K562 (cell line): Measurements from ENCODE around the gene CLCA1. TPM values are rescaled to one million over a fixed set of nuclear protein-coding genes. Genes with fewer than 3 reads are reported as not detected.

Experiments
- ATAC-seq: fragments of 200-7000 bp; cut with Tn5 transposase; 3 replicates; pipeline ENCODE4 v1.9.1; 2020; ENCODE audit warnings: moderate library complexity
- BruUV-seq: library from RNA; stranded (reverse); fragments of 400-500 nt; replicated peaks from 2 replicates; lab custom pipeline; 2021; lab: Mats Ljungman, UMichigan
- CTCF ChIA-PET: fragments of 300-600 bp; formaldehyde crosslinking; extraction: SDS; loops from one replicate; lab custom pipeline; 2021; ENCODE audit warnings: low intra/inter-chr PET ratio; lab: Yijun Ruan, JAX
- POLR2A ChIA-PET: fragments of 300-600, 350-650 bp; sonication (Branson Sonifier 250); formaldehyde crosslinking; extraction: SDS; loops from one replicate; lab custom pipeline; 2021; ENCODE audit warnings: antibody characterized with exemption, inconsistent platforms; lab: Yijun Ruan, JAX
- DNase-seq, 4 experiments: peaks; one replicate each; pipeline versions ENCODE4 v3.0.0 to v3.0.0-alpha.2; 2011 to 2018; ENCODE audit warnings: low spot score in 3 of 4, mixed read lengths in 3 of 4; ENCODE audit errors: extremely low read depth in 1 of 4
- FAIRE-seq: peaks from 2 replicates; lab custom pipeline; 2011; peaks lifted over from hg19 to GRCh38; lab: Jason Lieb, UNC
- H2AFZ ChIP-seq: 2 replicates; pipeline ENCODE4 v1.6.0; 2011; ENCODE audit warnings: low read depth, low read length, control low read depth, inconsistent platforms
- H3K27ac ChIP-seq: fragments of 200-600 bp; 3 replicates; pipeline ENCODE4 v1.8.0; 2011; ENCODE audit warnings: low read depth, mild to moderate bottlenecking, control low read depth, inconsistent platforms, low read length, moderate library complexity, mixed read lengths; ENCODE audit errors: extremely low read depth
- H3K27me3 ChIP-seq, 2 experiments: fragments of 300-600 bp in 1 of 2; 2 replicates in 1 of 2; 3 replicates in 1 of 2; pipeline versions ENCODE4 v1.6.0 to v1.8.0; 2011; ENCODE audit warnings: inconsistent platforms in 2 of 2, low read length in 2 of 2, mild to moderate bottlenecking in 1 of 2, mixed read lengths in 1 of 2, moderate library complexity in 1 of 2; ENCODE audit not compliant: control insufficient read depth in 2 of 2, insufficient read depth in 2 of 2
- H3K36me3 ChIP-seq: fragments of 300-600 bp; 3 replicates; pipeline ENCODE4 v1.8.0; 2011; ENCODE audit warnings: mild to moderate bottlenecking, low read length, inconsistent platforms; ENCODE audit not compliant: control insufficient read depth, insufficient read depth
- H3K4me1 ChIP-seq, 2 experiments: fragments of 200-600 bp in 1 of 2; replicated peaks in 1 of 2; 2 replicates in 1 of 2; 3 replicates in 1 of 2; pipeline versions ENCODE4 v1.5.1 to v1.8.0; 2011; ENCODE audit warnings: inconsistent platforms in 2 of 2, low read length in 2 of 2, mild to moderate bottlenecking in 1 of 2, mixed read lengths in 1 of 2, moderate library complexity in 1 of 2; ENCODE audit not compliant: control insufficient read depth in 2 of 2, insufficient read depth in 2 of 2
- H3K4me2 ChIP-seq: 2 replicates; pipeline ENCODE4 v1.6.1; 2011; ENCODE audit warnings: low read length, control low read depth, inconsistent platforms, mixed read lengths; ENCODE audit not compliant: insufficient read depth
- H3K4me3 ChIP-seq: fragments of 200-600 bp; sonication (generic), shearing (Covaris generic); 2 replicates; pipeline ENCODE4 v1.5.1; 2016; ENCODE audit warnings: control low read depth, inconsistent platforms
- H3K79me2 ChIP-seq: fragments of 200-600 bp; 3 replicates; pipeline ENCODE4 v1.8.0; 2011; ENCODE audit warnings: low read length, inconsistent platforms; ENCODE audit not compliant: control insufficient read depth, insufficient read depth
- H3K9ac ChIP-seq, 2 experiments: 2 replicates each; pipeline versions ENCODE4 v1.6.0 to v1.6.1; 2011; ENCODE audit warnings: low read depth in 2 of 2, low read length in 2 of 2, control low read depth in 1 of 2, inconsistent platforms in 1 of 2, mild to moderate bottlenecking in 1 of 2, mixed read lengths in 1 of 2; ENCODE audit not compliant: insufficient read depth in 1 of 2
- H3K9me1 ChIP-seq: one replicate; pipeline ENCODE4 v1.6.0; 2011; ENCODE audit warnings: inconsistent platforms, mild to moderate bottlenecking, low read length, moderate library complexity; ENCODE audit not compliant: control insufficient read depth, insufficient read depth
- H3K9me3 ChIP-seq: replicated peaks from 2 replicates; pipeline ENCODE4 v1.5.1; 2011; ENCODE audit warnings: low read depth, low read length, inconsistent platforms; ENCODE audit not compliant: control insufficient read depth, insufficient read depth
- H4K20me1 ChIP-seq: replicated peaks from 2 replicates; pipeline ENCODE4 v1.6.1; 2011; ENCODE audit warnings: low read length, inconsistent platforms, mixed read lengths; ENCODE audit not compliant: control insufficient read depth, insufficient read depth
- FOXK2 ChIP-seq, 2 experiments: fragments of 450-650 bp; IDR thresholded peaks in 1 of 2; conservative IDR thresholded peaks in 1 of 2; 2 replicates each; pipeline ENCODE4 v1.6.1; 2016; ENCODE audit warnings: low read depth in 2 of 2, mild to moderate bottlenecking in 1 of 2
- GABPB2 ChIP-seq: fragments of 250-450 bp; sonication (Bioruptor Pico); conservative IDR thresholded peaks from 2 replicates; pipeline ENCODE4 v1.5.1; 2021; ENCODE audit warnings: mild to moderate bottlenecking
- HOXB6 ChIP-seq: fragments of 250-450 bp; sonication (Bioruptor Pico); IDR thresholded peaks from 2 replicates; pipeline ENCODE4 v1.5.1; 2022; ENCODE audit warnings: mild to moderate bottlenecking, borderline replicate concordance
- HSF4 ChIP-seq: fragments of 250-450 bp; sonication (Bioruptor Pico); IDR thresholded peaks from 2 replicates; pipeline ENCODE4 v2.1.2; 2022; ENCODE audit warnings: mild to moderate bottlenecking, moderate library complexity, borderline replicate concordance
- MCM7 ChIP-seq, 2 experiments: fragments of 450-650 bp; IDR thresholded peaks; 2 replicates each; pipeline ENCODE4 v1.6.1; 2016 to 2018
- NR2F6 ChIP-seq: fragments of 450-650 bp; formaldehyde crosslinking; IDR thresholded peaks from 2 replicates; pipeline ENCODE4 v1.4.0; 2020; ENCODE audit warnings: mild to moderate bottlenecking
- NR4A1 ChIP-seq, 2 experiments: fragments of 250-450 bp in 1 of 2; fragments of 450-650 bp in 1 of 2; sonication (Bioruptor Pico) in 1 of 2; IDR thresholded peaks; 2 replicates each; pipeline versions ENCODE4 v1.4.0 to v1.6.1; 2016 to 2020; ENCODE audit warnings: mild to moderate bottlenecking in 2 of 2, missing compliant biosample characterization in 1 of 2, missing genetic modification characterization in 1 of 2, moderate library complexity in 1 of 2
- PURB ChIP-seq: sonication (generic); formaldehyde crosslinking; IDR thresholded peaks from 2 replicates; pipeline ENCODE4 v1.9.0; 2021; ENCODE audit warnings: low read depth, mild to moderate bottlenecking, missing genetic modification reagents
- RBM25 ChIP-seq: fragments of 200-400 bp; formaldehyde crosslinking; IDR thresholded peaks from 2 replicates; pipeline ENCODE4 v1.6.1; 2018; ENCODE audit warnings: low read length, low read depth, moderate library complexity; ENCODE audit not compliant: severe bottlenecking
- RFX5 ChIP-seq: IDR thresholded peaks from 2 replicates; pipeline ENCODE4 v1.6.1; 2011; ENCODE audit warnings: low read depth, mild to moderate bottlenecking, improper control_type of control experiment, low read length
- ZNF143 ChIP-seq: sonication (generic); formaldehyde crosslinking; IDR thresholded peaks from 2 replicates; pipeline ENCODE4 v1.9.0; 2022; ENCODE audit warnings: mild to moderate bottlenecking, missing genetic modification reagents
- ZNF274 ChIP-seq: IDR thresholded peaks from 2 replicates; pipeline ENCODE4 v1.6.1; 2011; ENCODE audit warnings: low read depth, mild to moderate bottlenecking, low read length, moderate library complexity, borderline replicate concordance
- ZNF282 ChIP-seq: sonication (generic); formaldehyde crosslinking; IDR thresholded peaks from 2 replicates; pipeline ENCODE4 v1.8.1; 2023; ENCODE audit warnings: missing genetic modification reagents
- ZNF347 ChIP-seq: fragments of 450-650 bp; formaldehyde crosslinking; IDR thresholded peaks from 2 replicates; pipeline ENCODE4 v1.4.0; 2020; ENCODE audit warnings: low read depth, mild to moderate bottlenecking, moderate library complexity
- ZNF668 ChIP-seq: fragments of 250-450 bp; sonication (Bioruptor Pico); IDR thresholded peaks from 2 replicates; pipeline ENCODE4 v1.8.0; 2022; ENCODE audit warnings: mild to moderate bottlenecking, inconsistent platforms
- WGBS: fragments of 100-300 bp; shearing (Covaris generic); methylation state at CpG from one replicate; pipeline ENCODE4 v1.1.6; 2016; ENCODE audit warnings: low coverage, mixed read lengths; ENCODE audit not compliant: insufficient coverage; ENCODE audit errors: missing lambda C conversion rate; 5-methylcytosine and 5-hydroxymethylcytosine counted together
- in situ Hi-C: fragments of 300-500 bp; cut with MboI; formaldehyde crosslinking; loops from 4 replicates; pipeline ENCODE4 v1.15.0; 2018; ENCODE audit warnings: inconsistent platforms, mixed read lengths
- intact Hi-C: fragments of 100-400 bp; cut with micrococcal nuclease; formaldehyde crosslinking; loops from 2 replicates; pipeline ENCODE4 v1.14.2; 2022
- polyA plus RNA-seq, 8 experiments: library from polyadenylated mRNA; depleted of rRNA in 4 of 8; stranded (reverse) in 5 of 8; unstranded in 3 of 8; fragments of >200 nt; fragmentation: Nextera tagmentation in 2 of 8; fragmentation: Illumina TruSeq in 1 of 8; extraction: Ambion mirVana in 2 of 8; extraction: Trizol in 1 of 8; gene quantifications; 2 replicates each; pipeline versions ENCODE4 v1.2.1 to v1.2.3, GENCODE V29; 2011 to 2014; ENCODE audit warnings: inconsistent platforms in 1 of 8, missing spikeins in 1 of 8
- total RNA-seq, 7 experiments: library from RNA; depleted of rRNA in 6 of 7; stranded (reverse); fragments of >200 nt in 6 of 7; fragmentation: Illumina TruSeq in 2 of 7; extraction: Trizol in 2 of 7; gene quantifications; 2 replicates each; pipeline versions ENCODE4 v1.2.1 to v1.2.3, GENCODE V29; 2011 to 2021; ENCODE audit warnings: low replicate concordance in 1 of 7
- TF ChIP-seq, protein P1 (sequence below): fragments of 250-450 bp; sonication (Bioruptor Pico); IDR thresholded peaks from 2 replicates; pipeline ENCODE4 v1.4.0; 2020
- TF ChIP-seq, protein P2 (sequence below): sonication (generic); formaldehyde crosslinking; IDR thresholded peaks from 2 replicates; pipeline ENCODE4 v1.8.0; 2023; ENCODE audit warnings: mild to moderate bottlenecking, missing genetic modification reagents

CLCA1 gene
- total and polyA plus RNA-seq, 9 of the 15 experiments (the other 6 are each of a cell fraction or from before 2014, with no cell fraction given) = 0.03 to 0.08 (median 0.04) TPM; not detected in 6

- TF ChIP-seq ZNF282 (CRISPR knock-in tag) (no peak), HSF4 (CRISPR knock-in tag) (no peak), ZNF347 (CRISPR knock-in tag) (no peak), ZNF668 (CRISPR knock-in tag) (no peak), ZNF143 (CRISPR knock-in tag) (no peak), GABPB2 (no peak), PURB (CRISPR knock-in tag) (no peak), NR4A1 (CRISPR knock-in tag; IDR thresholded peaks at IDR 0.05) (no peak), NR4A1 (tag; IDR thresholded peaks at IDR 0.05) (no peak), NR2F6 (CRISPR knock-in tag) (no peak), FOXK2 (conservative IDR thresholded peaks at IDR 0.05 in 1 of 2, IDR thresholded peaks at IDR 0.05 in 1 of 2; ENCODE audit: low read depth in 2 of 2) (no peak), ZNF274 (no peak)
Measured at GRCh38 chr1:86441997-86442396, 26.7 kb upstream of the CLCA1 start (continued).

GRCh38 chr1:86445919-86446318 is 22.8 kb upstream of the CLCA1 start:
- no TSS peak for BruUV-seq
- no peaks in the 10 kb centered on the region for H3K9me3 ChIP-seq
- in situ Hi-C loops (no loop called here), intact Hi-C loops (no loop called here)
- no peaks in the 10 kb centered on the region for H4K20me1 ChIP-seq
- H3K4me1 ChIP-seq = peaks cover 0 to 10% of the 10 kb centered on the region in 2 experiments; a peak in 2 of 5 replicates
- no peak overlapping the region for H3K9ac ChIP-seq
- no peak overlapping the region for H3K4me3 ChIP-seq
- WGBS = 67% methylated on average over 1 of the region's 1 CpG
- FAIRE-seq (no peak), DNase-seq (no peak), ATAC-seq (peak; percentile 62)
- H2AFZ ChIP-seq = no peak overlapping the region
- no peak overlapping the region for H3K27ac ChIP-seq
- ChIA-PET CTCF (no interaction called here), POLR2A (no interaction called here)
- H3K36me3 ChIP-seq = no peaks in the 10 kb centered on the region
- H3K9me1 ChIP-seq = no peaks in the 10 kb centered on the region
- H3K4me2 ChIP-seq = no peak overlapping the region
- no peaks in the 10 kb centered on the region for H3K27me3 ChIP-seq
- H3K79me2 ChIP-seq = no peaks in the 10 kb centered on the region
- TF ChIP-seq MCM7 (IDR thresholded peaks at IDR 0.05) = no peak
- TF ChIP-seq RBM25 = no peak
- no peak for TF ChIP-seq RFX5
- no peak for TF ChIP-seq HOXB6 (CRISPR knock-in tag)
- TF ChIP-seq, protein P1, sequence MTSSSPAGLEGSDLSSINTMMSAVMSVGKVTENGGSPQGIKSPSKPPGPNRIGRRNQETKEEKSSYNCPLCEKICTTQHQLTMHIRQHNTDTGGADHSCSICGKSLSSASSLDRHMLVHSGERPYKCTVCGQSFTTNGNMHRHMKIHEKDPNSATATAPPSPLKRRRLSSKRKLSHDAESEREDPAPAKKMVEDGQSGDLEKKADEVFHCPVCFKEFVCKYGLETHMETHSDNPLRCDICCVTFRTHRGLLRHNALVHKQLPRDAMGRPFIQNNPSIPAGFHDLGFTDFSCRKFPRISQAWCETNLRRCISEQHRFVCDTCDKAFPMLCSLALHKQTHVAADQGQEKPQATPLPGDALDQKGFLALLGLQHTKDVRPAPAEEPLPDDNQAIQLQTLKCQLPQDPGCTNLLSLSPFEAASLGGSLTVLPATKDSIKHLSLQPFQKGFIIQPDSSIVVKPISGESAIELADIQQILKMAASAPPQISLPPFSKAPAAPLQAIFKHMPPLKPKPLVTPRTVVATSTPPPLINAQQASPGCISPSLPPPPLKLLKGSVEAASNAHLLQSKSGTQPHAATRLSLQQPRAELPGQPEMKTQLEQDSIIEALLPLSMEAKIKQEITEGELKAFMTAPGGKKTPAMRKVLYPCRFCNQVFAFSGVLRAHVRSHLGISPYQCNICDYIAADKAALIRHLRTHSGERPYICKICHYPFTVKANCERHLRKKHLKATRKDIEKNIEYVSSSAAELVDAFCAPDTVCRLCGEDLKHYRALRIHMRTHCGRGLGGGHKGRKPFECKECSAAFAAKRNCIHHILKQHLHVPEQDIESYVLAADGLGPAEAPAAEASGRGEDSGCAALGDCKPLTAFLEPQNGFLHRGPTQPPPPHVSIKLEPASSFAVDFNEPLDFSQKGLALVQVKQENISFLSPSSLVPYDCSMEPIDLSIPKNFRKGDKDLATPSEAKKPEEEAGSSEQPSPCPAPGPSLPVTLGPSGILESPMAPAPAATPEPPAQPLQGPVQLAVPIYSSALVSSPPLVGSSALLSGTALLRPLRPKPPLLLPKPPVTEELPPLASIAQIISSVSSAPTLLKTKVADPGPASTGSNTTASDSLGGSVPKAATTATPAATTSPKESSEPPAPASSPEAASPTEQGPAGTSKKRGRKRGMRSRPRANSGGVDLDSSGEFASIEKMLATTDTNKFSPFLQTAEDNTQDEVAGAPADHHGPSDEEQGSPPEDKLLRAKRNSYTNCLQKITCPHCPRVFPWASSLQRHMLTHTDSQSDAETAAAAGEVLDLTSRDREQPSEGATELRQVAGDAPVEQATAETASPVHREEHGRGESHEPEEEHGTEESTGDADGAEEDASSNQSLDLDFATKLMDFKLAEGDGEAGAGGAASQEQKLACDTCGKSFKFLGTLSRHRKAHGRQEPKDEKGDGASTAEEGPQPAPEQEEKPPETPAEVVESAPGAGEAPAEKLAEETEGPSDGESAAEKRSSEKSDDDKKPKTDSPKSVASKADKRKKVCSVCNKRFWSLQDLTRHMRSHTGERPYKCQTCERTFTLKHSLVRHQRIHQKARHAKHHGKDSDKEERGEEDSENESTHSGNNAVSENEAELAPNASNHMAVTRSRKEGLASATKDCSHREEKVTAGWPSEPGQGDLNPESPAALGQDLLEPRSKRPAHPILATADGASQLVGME (CRISPR knock-in tag) = no peak
- TF ChIP-seq, protein P2, sequence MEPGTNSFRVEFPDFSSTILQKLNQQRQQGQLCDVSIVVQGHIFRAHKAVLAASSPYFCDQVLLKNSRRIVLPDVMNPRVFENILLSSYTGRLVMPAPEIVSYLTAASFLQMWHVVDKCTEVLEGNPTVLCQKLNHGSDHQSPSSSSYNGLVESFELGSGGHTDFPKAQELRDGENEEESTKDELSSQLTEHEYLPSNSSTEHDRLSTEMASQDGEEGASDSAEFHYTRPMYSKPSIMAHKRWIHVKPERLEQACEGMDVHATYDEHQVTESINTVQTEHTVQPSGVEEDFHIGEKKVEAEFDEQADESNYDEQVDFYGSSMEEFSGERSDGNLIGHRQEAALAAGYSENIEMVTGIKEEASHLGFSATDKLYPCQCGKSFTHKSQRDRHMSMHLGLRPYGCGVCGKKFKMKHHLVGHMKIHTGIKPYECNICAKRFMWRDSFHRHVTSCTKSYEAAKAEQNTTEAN (CRISPR knock-in tag) = no peak
